Measurements from ENCODE around the gene MYB.

GRCh38 chr6:135185483-135185882 lies 4.4 kb downstream of the MYB start:
- TF ChIP-seq POLR2A (IDR thresholded peaks at IDR 0.05; ENCODE audit: low read depth, low read length) (no peak), CTCF (conservative IDR thresholded peaks at IDR 0.05; ENCODE audit: low read depth, low read length) (no peak), FOS (IDR thresholded peaks at IDR 0.05; ENCODE audit: low read depth, low read length) (no peak), MXI1 (IDR thresholded peaks at IDR 0.05; ENCODE audit: borderline replicate concordance, low read depth, low read length) (no peak), USF2 (IDR thresholded peaks at IDR 0.05; ENCODE audit: low read depth, low read length) (no peak)

Measured in IMR-90 (cell line).